ENCODE results near the gene FAAH.

FAAH gene

DNA sequence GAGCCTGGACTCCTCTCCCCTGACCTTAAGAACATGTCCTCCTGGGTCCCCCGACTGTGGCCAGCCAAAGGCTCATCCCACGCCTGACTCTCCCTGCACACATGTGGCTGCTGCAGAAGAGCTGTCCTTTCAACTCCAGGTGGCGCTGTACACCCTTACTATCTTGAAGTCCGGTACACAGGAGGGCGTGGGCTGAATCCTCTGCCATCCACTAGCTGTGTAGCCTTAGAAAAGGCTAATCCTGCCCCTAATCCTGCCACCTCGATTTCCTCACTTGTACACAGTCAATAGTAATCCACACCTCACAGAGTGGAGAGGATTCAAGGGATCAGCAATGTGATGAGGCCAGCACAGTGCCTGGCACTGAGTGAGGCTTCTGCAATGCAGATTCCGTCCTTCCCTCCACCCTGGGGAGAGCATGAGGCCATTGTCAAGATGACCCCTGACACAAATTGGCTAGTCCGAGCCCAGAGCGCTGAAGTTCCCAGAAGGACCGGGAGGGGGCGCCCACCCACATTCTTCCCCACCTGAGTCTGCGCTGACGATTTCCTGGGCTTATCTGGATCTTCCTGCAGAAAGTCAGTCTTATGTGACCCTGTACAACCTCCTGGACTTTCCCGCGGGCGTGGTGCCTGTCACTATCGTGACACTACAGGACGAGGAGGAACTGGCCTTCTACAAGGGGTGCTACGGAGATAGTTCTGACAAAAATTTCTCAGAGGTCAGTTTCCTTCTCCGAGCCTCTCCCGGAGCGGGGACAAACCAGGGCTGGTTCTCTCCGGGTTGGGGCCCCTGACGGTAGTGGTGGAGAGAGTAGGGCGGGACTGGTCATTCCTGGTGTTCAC is 48.4 kb downstream of the FAAH start:
- H3K36me3 ChIP-seq (replicated peaks) = no peaks in the 10 kb centered on the region
- H3K9me3 ChIP-seq = no peaks in the 10 kb centered on the region
- DNase-seq (ENCODE audit: low spot score in 2 of 2) = peak; percentile 83 to 93
- peaks cover 14% of the 10 kb centered on the region for H3K27me3 ChIP-seq (ENCODE audit: low read depth)
- in situ Hi-C loops (cut with MboI; ENCODE audit: low sequenced_read_pairs) = no loop called here
- H3K4me3 ChIP-seq = peak overlapping the region; percentile 23
- H3K4me1 ChIP-seq = peaks cover 2% of the 10 kb centered on the region; the same call in 1 of the 2 replicates

- peaks cover 25% of the 10 kb centered on the region for H3K27me3 ChIP-seq (ENCODE audit: low read depth)
- H3K4me3 ChIP-seq = no peak overlapping the region
- no peaks in the 10 kb centered on the region for H3K36me3 ChIP-seq (replicated peaks)
- H3K9me3 ChIP-seq = no peaks in the 10 kb centered on the region
- DNase-seq (ENCODE audit: low spot score in 2 of 2) = no peak
- H3K4me1 ChIP-seq = peaks cover 11% of the 10 kb centered on the region
- in situ Hi-C loops (cut with MboI; ENCODE audit: low sequenced_read_pairs) = no loop called here
Measured at GRCh38 chr1:46444466-46444865, 50.3 kb downstream of the FAAH start.

DNA sequence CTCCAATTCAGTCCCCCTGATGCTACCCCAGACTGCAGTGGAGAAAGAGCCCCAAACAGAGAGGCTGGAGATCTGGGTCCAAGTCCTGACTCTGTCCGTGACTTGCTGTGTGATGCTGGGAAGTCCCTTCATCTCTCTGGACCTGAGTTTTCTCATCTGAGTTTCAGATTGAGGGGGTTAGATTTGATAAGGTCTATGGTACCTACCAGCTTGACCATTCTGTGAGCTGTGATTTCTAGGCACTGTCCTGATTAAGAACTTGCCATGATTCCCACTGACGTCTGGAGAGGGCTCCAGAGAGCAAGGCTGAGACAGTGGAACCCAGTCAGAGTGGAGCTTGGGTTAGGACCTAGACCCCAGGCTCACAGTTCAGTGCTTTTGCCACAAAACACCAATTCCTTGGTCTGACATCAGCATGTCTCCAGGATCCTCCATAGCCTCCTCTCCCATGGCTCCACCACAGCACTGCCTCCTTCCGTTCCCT is 51.7 kb downstream of the FAAH start:
- Histone ChIP-seq H3K36me3 (replicated peaks) (no peaks in the 10 kb centered on the region), H3K27me3 (ENCODE audit: low read depth) (peaks cover 25% of the 10 kb centered on the region), H3K4me1 (peaks cover 11% of the 10 kb centered on the region), H3K4me3 (no peak overlapping the region), H3K9me3 (no peaks in the 10 kb centered on the region)
- in situ Hi-C loops (cut with MboI; ENCODE audit: low sequenced_read_pairs) = loop anchor here (5.0 kb wide), 1 partner anchor 81 kb away; no protein-coding TSS in a partner anchor
- DNase-seq (ENCODE audit: low spot score in 2 of 2) = no peak

GRCh38 chr1:46446646-46447498 is 52.8 kb downstream of the FAAH start:
- peaks cover 11% of the 10 kb centered on the region for H3K4me1 ChIP-seq
- no peaks in the 10 kb centered on the region for H3K36me3 ChIP-seq (replicated peaks)
- H3K4me3 ChIP-seq = no peak overlapping the region
- in situ Hi-C loops (cut with MboI; ENCODE audit: low sequenced_read_pairs) = loop anchor here (5.0 kb wide), 1 partner anchor 80 kb away; no protein-coding TSS in a partner anchor
- no peaks in the 10 kb centered on the region for H3K9me3 ChIP-seq
- H3K27me3 ChIP-seq (ENCODE audit: low read depth) = peaks cover 28% of the 10 kb centered on the region
- peak; percentile 66 to 91 for DNase-seq (ENCODE audit: low spot score in 2 of 2)

DNA sequence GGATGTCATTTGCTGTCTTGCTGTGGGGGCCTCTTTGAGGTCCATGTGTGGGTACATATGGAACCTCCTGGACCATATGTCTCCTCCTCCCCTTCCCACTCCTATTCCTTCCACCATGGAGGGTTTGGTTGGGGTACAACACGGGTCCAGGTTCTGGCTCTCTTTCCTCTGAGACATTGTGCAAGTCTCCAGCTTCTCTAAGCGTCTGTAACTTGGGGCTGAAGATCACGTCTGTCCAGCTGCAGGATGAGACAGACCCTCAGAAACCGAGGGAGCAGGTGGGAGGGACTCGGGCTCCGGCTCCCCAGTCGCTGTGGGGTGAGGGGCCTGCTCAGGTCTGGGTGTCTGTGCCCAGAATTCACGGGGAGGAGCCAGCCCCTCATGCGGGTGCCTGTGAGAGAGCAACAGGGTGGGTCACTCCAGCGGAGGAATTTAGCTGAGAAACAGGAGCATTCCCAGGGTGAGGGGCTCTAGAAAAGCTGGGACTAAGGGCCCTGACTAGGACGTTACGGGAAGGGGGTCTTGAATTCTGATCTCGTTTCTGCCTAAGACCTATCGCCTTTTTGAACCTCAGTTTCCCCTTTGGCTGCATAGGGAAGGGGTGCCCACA is 53.5 kb downstream of the FAAH start:
- H3K4me1 ChIP-seq = peaks cover 11% of the 10 kb centered on the region
- no peak for DNase-seq (ENCODE audit: low spot score in 2 of 2)
- peaks cover 28% of the 10 kb centered on the region for H3K27me3 ChIP-seq (ENCODE audit: low read depth)
- no peak overlapping the region for H3K4me3 ChIP-seq
- no peaks in the 10 kb centered on the region for H3K9me3 ChIP-seq
- in situ Hi-C loops (cut with MboI; ENCODE audit: low sequenced_read_pairs) = loop anchor here (5.0 kb wide), 1 partner anchor 80 kb away; no protein-coding TSS in a partner anchor
- no peaks in the 10 kb centered on the region for H3K36me3 ChIP-seq (replicated peaks)

DNA sequence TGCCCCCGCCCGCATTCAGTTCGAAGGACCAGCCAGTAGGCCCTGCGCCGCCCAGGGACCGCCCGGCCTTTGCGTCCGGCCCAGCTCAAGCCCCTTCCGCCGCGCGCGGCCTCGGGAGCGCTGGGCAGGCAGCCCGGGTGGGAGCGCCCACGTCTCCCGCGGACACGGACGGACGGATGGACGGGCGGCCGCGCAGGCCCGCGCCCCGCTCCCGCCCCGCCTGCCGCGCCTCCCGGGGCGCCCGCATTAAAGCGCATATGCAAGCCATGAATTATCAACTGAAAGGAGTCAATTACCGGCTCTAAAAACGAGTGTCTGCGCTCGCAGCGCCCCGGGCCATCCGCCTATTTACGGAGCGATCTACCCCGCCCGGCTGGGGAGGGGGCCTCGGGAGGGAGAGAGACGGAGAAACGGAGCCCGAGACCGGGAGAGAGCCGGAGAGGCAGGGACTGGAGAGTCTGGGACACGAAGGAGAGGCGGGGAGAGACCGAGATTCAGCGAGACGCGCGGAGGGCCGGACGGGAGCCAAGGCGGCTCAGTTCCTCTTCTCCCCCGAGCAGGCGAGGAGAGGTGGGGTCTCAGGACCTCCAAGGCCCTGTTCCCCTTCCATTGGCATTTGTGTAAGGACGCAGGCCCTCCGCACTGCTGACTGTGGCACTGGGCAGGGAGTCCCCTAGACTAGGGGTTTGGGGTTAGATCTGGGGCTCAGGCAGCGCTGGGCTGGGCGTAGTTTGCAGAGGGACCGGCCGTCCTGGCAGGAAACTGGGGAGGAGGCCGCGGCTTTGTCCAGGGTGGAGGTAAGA is 54.2 kb downstream of the FAAH start:
- Histone ChIP-seq H3K9me3 (no peaks in the 10 kb centered on the region), H3K36me3 (replicated peaks) (no peaks in the 10 kb centered on the region), H3K4me1 (peaks cover 9% of the 10 kb centered on the region; the same call in 1 of the 2 replicates), H3K4me3 (peak overlapping the region; percentile 10; the same call in 1 of the 2 replicates), H3K27me3 (ENCODE audit: low read depth) (peaks cover 28% of the 10 kb centered on the region)
- peak; percentile 55 to 74 for DNase-seq (ENCODE audit: low spot score in 2 of 2)
- in situ Hi-C loops (cut with MboI; ENCODE audit: low sequenced_read_pairs) = loop anchor here (5.0 kb wide), 1 partner anchor 79 kb away; no protein-coding TSS in a partner anchor

- Histone ChIP-seq H3K4me1 (peaks cover 9% of the 10 kb centered on the region; the same call in 1 of the 2 replicates), H3K36me3 (replicated peaks) (no peaks in the 10 kb centered on the region), H3K27me3 (ENCODE audit: low read depth) (peaks cover 30% of the 10 kb centered on the region), H3K9me3 (no peaks in the 10 kb centered on the region), H3K4me3 (no peak overlapping the region)
- DNase-seq (ENCODE audit: low spot score in 2 of 2) = no peak
- in situ Hi-C loops (cut with MboI; ENCODE audit: low sequenced_read_pairs) = loop anchor here (5.0 kb wide), 1 partner anchor 78 kb away; no protein-coding TSS in a partner anchor
Measured at GRCh38 chr1:46449223-46450159, 55.4 kb downstream of the FAAH start.

DNA sequence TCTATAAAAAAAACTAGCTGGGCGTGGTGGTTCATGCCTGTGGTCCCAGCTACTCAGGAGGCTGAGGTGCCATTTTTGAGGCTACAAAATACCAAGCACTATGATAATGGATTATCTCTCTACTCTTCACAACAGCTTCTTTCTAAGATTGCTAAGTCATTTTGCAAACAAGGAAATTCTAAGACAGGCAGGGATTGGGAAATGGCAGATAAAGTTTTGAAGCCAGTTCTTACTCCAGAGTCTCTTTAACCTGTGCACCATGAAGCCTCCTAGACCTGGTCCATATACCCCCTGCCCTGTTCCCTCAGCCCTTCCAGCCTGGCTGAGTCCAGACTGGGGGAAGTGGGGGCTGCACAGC is 56.0 kb downstream of the FAAH start:
- in situ Hi-C loops (cut with MboI; ENCODE audit: low sequenced_read_pairs) = no loop called here

GRCh38 chr1:46451948-46452930 is 58.1 kb downstream of the FAAH start:
- H3K36me3 ChIP-seq (replicated peaks) = no peaks in the 10 kb centered on the region
- DNase-seq (ENCODE audit: low spot score in 2 of 2) = no peak
- no peaks in the 10 kb centered on the region for H3K9me3 ChIP-seq
- H3K4me1 ChIP-seq = peaks cover 9% of the 10 kb centered on the region; the same call in 1 of the 2 replicates
- no peak overlapping the region for H3K4me3 ChIP-seq
- peaks cover 28% of the 10 kb centered on the region for H3K27me3 ChIP-seq (ENCODE audit: low read depth)
- in situ Hi-C loops (cut with MboI; ENCODE audit: low sequenced_read_pairs) = no loop called here

More for the DNA sequence above, 56.0 kb downstream of the FAAH start:
- H3K36me3 ChIP-seq (replicated peaks) = no peaks in the 10 kb centered on the region
- DNase-seq (ENCODE audit: low spot score in 2 of 2) = no peak
- H3K4me3 ChIP-seq = no peak overlapping the region
- H3K4me1 ChIP-seq = peaks cover 9% of the 10 kb centered on the region; the same call in 1 of the 2 replicates
- H3K9me3 ChIP-seq = no peaks in the 10 kb centered on the region
- H3K27me3 ChIP-seq (ENCODE audit: low read depth) = peaks cover 34% of the 10 kb centered on the region

DNA sequence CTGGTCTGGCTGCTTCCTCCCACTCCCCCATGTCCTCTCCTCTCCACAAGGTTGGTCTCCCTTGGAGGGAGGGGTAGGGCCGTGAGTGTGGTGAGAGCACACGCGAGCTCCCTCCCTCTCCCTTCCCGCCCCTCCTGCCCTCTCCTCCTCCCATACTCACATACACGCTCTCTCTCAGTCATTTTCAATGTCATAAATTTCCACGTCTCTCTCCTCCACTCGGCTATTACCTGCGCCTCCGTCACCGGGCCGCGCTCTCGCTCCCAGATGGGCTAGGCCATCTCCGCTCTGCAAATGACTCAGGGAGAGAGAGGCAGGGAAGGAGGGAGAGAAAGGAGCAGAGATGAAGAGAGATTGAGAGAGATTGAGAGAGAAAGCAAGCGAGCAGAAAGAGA is 58.8 kb downstream of the FAAH start:
- H3K4me3 ChIP-seq = no peak overlapping the region
- no peaks in the 10 kb centered on the region for H3K36me3 ChIP-seq (replicated peaks)
- peaks cover 21% of the 10 kb centered on the region for H3K27me3 ChIP-seq (ENCODE audit: low read depth)
- in situ Hi-C loops (cut with MboI; ENCODE audit: low sequenced_read_pairs) = no loop called here
- H3K4me1 ChIP-seq = peaks cover 6% of the 10 kb centered on the region; the same call in 1 of the 2 replicates
- no peaks in the 10 kb centered on the region for H3K9me3 ChIP-seq
- no peak for DNase-seq (ENCODE audit: low spot score in 2 of 2)

DNA sequence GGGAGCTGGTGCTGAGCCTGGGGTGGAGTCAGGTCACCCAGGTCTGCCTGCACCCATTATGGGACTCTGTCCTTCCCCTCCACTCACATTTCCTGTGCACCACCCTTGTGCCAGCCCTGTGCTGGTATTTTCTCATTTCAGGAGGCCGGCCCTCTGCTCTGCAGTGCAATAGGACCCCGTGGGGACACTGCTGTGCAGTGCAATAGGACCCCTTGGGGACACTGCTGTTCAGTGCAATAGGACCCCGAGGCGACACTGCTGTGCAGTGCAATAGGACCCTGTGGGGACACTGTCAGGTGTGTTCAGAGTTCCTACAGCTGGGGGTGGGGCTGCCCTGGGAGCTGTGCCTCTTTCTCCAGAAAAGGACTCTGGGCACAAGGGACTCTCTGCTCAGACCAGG is 59.3 kb downstream of the FAAH start:
- Histone ChIP-seq H3K27me3 (ENCODE audit: low read depth) (peaks cover 19% of the 10 kb centered on the region), H3K4me1 (peaks cover 3% of the 10 kb centered on the region; the same call in 1 of the 2 replicates), H3K4me3 (no peak overlapping the region), H3K9me3 (no peaks in the 10 kb centered on the region), H3K36me3 (replicated peaks) (no peaks in the 10 kb centered on the region)
- in situ Hi-C loops (cut with MboI; ENCODE audit: low sequenced_read_pairs) = no loop called here
- DNase-seq (ENCODE audit: low spot score in 2 of 2) = no peak
